CD4-positive, alpha-beta T cell treated with Interleukin-17A for 4 hours (primary cell): Measurements from ENCODE around the gene ANKFN1.

ENCODE experiments used
- DNase-seq: peaks from one replicate; pipeline ENCODE4 v3.0.0-alpha.2; 2020; ENCODE audit warnings: mixed read lengths

Gene ANKFN1, protein sequence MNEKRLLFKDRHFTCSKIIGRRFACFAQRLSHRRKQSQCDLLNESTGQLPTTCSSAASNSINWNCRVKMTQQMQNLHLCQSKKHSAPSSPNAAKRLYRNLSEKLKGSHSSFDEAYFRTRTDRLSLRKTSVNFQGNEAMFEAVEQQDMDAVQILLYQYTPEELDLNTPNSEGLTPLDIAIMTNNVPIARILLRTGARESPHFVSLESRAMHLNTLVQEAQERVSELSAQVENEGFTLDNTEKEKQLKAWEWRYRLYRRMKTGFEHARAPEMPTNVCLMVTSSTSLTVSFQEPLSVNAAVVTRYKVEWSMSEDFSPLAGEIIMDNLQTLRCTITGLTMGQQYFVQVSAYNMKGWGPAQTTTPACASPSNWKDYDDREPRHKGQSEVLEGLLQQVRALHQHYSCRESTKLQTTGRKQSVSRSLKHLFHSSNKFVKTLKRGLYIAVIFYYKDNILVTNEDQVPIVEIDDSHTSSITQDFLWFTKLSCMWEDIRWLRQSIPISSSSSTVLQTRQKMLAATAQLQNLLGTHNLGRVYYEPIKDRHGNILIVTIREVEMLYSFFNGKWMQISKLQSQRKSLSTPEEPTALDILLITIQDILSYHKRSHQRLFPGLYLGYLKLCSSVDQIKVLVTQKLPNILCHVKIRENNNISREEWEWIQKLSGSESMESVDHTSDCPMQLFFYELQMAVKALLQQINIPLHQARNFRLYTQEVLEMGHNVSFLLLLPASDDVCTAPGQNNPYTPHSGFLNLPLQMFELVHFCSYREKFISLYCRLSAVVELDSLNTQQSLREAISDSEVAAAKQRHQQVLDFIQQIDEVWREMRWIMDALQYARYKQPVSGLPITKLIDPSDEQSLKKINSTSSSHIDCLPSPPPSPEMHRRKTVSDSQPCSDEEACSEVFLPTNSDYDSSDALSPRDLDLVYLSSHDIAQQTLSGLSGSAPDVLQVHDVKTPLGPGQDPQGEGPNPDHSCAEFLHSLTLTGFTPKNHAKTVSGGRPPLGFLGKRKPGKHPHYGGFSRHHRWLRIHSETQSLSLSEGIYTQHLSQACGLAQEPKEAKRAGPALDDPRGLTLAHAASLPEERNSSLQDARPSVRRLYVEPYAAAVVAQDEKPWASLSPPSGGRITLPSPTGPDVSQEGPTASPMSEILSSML

DNA sequence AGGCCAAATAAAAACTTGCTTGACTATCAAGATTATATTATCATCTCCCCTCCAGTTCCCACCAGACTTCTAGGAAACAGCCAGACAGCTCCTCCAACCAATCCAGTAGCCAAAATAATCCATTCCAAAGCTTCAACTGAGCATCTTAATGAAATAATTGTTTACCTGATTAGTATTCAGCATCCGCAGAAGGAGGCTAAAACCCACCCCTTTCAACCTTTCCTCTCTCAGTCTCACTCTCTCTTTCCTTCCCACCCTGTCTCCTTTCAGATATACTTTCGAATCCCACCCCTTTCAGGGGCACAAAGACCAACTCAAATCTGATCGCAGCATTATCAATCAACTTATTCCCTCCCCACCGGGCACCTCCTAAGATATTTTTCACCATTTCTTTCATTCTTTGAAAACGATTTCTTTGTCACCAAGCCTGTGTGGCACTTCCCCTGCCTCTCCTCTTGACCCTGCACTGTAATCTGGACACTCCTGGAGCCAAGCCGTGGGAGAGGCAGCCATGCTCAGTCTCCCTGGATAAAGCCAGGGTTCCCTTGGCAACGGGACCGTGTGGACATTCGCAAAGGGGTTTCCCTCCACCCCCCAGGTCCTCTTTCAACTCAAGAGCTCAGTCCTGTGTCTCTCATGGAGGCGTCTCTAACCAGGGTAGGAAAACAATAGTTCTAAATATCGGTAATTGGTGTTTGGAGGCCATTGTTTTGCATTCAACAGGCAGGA lies at the start of gene ANKFN1:
ANKFN1 (plus strand) TSS at position 602 of the 729 bp plus-strand sequence. CDS start 59,193 bp downstream, outside the sequence.
- no peak for DNase-seq

DNA sequence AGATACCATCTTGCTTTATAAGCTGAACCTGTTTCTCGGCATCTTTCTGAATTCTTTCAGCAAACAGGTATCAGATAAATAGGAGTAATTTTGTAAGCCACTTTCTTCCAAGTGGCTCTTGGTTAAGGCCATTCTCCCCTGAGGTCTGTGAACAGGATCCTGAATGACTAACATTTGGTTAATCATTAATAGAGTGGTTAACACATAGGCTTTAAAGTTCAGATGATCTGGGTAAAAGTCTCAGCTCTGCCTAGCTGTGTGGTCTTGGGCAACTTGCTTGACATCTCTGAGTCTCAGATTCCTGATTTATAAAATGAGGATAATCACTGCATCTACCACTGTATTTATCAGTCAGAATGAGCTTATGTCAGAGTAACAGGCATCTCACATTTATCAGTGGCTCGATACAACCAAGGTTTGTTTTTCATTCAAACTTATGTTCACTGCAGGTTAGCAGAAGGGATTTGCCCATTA lies 44.4 kb upstream of the ANKFN1 start:
- DNase-seq: no peak

DNA sequence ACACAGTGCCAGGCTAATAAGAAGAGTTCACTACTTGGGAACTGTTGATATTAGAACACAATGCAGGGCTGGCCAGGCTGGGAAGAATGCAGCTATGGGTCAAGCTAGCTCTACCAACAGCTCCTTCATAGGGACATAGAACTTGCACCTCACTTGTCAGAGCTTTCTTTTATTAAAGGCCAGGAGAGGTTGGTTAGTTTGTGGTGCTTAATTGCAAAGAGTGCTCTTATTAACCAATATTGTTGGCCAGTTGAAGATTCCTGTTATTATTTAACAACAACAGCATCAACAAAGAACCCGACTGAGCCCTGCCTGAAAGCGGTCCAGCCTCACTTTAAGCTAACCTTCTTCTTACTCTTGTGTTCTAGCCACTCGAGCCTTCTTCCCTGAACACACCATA lies 43.4 kb upstream of the ANKFN1 start:
- DNase-seq: no peak

DNA sequence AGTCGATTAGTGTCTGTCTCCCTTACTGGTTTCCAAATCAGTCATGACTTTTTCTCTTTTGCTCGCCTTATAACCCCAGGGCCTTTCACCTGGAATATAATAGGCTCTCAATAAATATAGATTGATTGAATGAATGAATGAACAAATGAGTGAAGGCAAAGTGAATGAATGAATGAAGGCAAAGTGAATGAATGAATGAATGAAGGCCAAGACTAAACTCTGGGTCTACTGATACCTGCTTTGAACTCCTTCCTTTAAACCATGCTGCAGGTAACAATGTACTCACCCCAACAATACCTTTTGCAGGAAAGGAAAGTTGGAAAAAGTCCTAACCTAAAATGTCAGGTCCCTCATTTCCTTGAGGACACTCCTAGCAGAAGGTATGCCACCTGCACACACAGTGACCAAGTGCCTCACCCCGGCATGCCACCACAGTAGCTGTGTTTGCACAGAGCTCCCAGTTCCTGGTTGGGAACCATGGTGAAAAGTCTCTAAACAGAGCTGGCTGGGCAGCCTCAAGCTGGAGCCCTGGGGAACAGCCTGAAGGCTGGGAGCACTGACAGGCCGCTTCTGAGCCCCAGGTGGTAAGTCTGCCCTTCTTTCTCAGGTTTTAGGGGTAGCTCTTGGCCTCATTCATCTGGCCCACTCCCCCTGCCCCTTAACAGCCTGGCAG lies 42.7 kb upstream of the ANKFN1 start:
- no peak for DNase-seq

DNA sequence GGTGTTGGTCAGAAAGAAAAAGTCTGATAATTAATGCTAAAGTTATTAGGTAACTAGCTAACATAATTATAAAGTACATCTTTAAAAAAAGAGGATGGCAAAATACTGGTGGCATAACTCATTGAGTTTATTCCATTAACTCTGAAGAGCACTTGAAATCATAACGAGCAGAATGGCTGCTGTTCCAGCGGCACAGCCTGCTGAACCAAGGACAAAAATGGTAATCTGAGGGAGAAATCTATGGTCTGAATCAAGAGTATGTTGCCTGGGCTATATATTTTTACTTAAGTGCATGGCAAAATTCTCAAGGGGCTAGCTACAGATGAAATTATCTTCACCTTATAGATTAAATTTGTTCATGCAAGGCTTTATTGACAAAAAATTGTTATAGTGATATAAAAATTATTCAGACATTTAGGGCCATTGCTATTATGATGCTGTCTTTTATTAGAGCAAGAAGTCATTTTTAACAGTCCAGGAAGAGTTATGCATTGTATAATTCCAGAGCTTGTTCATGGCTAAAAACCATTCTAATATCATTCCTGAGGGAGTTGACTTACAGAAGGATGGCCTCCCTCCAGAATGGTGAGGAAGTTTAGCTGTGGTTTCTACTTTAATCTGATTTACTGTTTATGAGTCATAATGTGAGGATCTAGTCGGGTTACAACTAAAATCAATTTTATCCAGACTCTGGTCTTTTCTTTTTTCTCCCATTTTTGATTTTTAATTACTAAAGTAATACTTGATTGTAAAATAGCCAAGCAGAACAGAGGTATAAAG lies 41.4 kb upstream of the ANKFN1 start:
- DNase-seq: no peak

DNA sequence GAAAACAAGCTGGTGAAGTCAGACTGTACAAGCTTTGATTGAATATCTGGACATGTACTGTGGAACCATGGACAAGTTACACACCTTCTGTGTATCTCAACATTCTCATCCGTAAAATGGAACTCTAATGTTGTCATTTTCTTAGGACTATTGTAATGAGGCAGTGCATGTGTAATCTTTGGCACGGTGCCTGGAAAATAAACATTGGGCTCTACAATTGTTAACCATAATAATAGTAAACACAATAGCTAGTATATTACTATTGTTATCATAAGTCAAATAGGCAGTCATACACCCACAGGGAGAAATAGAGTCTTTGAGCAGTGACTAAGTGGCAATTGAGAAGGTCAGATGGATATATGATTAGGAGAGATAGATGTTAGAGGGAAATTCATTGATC lies 39.8 kb upstream of the ANKFN1 start:
- DNase-seq: no peak

DNA sequence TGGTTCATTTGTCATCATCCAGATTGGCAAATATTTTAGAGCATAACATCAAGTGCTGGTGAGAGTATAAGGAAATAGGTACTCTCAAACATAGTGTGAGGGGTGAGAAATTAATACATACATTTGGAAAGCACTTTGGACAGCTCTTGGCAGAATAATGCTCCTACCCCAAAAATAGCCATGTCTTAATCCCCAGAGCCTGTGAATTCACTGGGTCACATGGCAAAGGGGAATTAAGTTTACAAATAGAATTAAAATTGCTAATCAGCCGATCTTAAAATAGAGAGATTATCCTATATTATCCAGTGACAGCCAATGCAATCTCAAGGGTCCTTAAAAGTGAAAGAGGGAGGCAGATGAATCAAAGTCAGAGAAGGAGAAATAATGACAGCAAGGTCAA lies 38.8 kb upstream of the ANKFN1 start:
- DNase-seq: no peak

DNA sequence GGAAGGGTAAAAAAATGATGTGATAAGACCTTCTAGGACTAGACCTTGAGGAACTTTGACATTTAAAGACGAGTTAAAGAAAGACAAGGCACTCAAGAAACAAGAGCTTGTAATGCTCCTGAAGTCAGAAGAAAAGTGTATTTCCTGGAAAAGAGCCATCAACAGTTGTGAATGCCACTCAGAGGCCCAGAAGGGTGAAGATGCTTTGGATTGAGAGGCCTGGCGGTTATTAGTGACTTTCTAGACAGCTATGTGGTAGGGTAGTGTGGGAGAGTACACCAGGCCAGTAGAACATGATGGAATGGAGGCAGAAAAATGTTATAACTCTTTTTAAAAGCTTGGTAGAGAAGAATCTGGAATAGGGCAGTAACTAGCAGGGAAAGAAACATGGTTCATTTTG lies 34.1 kb upstream of the ANKFN1 start:
- no peak for DNase-seq

DNA sequence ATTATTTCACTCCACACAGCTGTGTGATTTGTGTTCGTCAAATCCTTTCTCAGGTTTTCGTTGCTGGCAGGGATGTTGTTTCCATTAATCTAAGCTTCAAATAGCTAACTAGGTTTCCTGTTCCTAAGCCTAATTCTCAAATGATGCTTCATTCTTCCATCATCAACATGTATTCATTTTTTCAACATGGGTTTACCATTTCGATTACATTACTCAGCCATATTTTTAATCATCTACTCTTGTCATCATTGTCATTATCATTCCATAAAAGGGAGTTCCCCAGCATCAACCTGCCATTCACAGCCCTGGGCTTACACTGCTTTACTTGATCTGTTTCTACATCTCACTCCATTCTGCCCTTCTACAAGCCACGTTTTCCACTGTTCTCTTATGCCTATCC lies 33.3 kb upstream of the ANKFN1 start:
- DNase-seq: no peak

DNA sequence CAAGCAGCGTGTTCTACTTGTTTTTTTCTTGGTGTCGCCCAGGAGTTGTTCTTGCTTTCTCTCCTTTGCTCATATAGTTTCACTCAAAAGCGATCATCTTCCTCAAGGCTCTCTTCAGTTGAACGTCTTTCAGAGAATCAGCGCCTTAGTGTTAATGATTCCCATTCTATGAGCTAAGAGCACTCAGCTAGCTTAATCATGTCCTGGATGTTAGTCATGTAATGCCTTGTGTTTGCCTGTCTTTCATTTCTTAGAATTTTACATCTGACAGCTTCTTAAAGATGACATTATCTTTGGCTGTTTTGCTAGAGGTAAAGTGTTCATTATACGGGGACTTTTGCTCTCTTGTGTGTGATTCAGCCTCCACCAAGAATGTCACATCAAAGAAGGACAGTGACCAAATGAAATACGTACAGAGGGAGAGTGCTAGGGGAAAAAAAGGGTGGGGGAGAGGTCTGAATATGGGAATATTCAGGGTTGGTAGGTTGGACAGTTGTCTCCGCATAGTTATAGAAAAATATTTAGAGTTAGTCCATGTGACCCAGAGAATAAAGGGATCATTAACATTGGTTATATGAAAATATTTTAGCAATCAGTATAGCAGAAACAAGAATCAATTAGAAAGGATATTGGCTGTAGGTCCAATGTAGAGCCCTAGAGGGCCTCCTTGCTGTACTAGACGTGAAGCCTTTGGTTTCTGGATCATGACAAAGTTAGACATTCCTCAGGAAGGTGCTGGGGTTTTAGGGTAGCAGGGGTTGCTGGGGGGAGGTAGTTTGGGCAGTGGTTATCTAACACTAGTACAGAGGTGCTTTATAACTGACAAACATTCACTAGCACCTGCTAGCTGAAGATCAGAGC lies 31.9 kb upstream of the ANKFN1 start:
- DNase-seq: no peak

DNA sequence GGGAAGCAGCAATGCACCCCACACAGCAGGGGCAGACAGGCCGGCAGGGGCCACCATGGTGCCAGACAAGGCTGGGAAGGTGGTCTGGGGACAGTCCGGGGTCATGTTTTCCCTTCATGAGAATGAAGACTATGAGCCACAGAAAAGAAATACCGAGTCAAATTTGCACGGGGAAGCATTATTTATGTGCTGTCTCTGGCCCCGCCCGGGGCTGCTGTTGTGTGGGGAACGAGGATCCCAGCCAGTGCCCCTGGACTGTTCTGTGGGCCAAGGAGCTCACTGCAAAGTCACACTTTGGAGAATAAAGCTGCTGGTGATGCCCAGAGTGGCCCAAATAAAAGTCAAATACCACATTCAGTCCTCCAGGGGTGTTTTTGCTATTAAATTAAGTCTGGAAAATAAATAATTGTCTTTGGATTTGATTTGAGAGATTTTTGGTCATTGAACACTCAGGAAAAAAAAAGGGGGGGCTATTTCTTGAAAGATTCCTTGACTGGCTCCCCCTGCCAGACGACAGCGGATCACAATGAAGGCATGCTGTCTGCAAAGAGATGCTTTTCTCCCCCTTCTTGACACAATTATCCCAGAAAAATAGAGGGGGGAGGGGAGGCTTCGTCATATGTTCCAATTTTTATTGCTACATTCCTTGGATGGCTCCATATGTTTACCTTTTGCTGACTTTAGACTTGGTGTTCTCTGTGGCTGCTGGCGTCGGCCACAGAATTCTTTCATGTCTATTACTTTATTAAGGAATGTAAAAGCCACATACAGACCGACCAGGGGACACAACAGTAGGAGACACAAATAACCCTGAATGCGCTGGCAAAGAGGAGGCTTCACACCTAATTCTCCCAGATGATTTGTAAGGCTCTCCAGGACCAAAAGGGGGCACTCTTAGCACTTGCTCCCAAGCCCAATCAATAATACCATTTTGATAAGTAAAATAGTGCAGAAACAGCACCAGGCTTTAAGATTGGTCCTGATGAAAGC lies 27.1 kb upstream of the ANKFN1 start:
- DNase-seq: peak; percentile 6

DNA sequence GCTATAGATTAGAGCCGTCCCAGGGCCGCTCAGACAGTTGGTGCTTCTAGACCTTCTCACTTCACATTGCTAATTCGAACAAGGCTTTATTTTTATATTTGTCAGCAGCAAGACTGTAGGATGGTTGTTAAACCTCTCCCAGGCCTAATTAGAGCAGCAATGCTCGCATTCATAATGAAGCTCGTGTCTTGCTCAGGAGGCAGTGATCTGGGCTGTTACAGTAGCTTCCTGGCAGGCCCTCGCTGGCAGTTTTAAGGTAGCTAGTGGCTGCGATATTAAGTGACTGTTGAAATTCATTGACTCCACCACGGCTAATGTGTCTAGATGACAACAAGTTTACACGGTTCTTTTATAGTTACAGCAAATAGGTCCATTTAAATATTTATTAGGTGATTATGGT lies 23.2 kb upstream of the ANKFN1 start:
- no peak for DNase-seq

DNA sequence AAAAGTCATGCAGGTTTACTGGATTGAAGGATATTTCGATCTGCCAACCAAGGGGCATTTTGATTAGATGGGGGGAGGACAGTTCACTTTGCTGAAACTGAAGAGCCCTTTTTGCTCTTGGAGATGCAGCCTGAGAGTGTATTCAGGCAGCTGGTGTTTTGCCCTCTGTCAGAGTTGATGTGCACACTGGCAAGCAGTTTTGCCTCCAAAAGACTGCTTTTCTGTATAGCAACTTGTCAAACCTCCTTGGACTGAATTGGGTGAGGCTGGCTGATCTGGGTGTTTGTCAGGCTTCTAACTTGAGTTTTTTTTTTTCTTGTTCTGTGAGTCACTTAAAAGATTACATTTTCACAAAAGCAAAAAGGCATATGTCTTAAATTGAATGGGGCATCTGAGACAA lies 22.6 kb upstream of the ANKFN1 start:
- no peak for DNase-seq

DNA sequence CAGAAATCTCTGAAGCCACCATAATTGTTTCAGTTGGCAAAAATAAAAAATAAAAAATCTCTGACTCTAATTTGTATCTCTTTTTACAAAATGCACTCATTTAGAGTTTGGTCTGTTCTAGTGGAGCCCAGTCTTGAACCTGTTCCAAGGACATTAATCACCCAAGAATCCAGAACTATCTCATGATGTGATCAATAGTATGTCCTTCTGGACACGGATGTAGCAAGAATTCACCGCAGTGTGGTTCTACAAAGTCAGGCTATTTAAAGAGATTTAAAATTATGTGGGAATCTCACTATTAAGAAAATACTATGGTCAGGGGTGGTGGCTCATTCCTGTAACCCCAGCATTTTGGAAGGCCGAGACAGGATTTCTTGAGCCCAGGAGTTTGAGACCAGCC lies 21.8 kb upstream of the ANKFN1 start:
- no peak for DNase-seq

DNA sequence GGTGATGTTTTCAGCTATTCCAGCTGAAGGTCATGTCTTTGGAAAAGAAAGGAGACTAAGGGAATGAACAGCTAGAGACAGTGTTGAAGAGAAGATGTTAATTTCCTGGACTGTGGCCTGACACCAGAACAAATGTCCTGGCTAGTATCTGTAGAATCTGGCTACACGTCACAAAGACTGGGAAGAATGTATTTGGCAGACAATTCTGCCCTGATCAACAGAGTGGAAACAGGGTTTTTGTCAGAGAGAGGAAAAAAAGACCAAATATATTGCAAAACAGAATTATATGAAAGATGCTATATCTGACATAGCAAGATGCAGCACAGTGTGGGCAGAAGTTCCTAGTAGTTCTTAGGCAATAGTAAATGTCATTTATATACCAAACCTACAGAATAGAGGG lies 17.0 kb upstream of the ANKFN1 start:
- no peak for DNase-seq

DNA sequence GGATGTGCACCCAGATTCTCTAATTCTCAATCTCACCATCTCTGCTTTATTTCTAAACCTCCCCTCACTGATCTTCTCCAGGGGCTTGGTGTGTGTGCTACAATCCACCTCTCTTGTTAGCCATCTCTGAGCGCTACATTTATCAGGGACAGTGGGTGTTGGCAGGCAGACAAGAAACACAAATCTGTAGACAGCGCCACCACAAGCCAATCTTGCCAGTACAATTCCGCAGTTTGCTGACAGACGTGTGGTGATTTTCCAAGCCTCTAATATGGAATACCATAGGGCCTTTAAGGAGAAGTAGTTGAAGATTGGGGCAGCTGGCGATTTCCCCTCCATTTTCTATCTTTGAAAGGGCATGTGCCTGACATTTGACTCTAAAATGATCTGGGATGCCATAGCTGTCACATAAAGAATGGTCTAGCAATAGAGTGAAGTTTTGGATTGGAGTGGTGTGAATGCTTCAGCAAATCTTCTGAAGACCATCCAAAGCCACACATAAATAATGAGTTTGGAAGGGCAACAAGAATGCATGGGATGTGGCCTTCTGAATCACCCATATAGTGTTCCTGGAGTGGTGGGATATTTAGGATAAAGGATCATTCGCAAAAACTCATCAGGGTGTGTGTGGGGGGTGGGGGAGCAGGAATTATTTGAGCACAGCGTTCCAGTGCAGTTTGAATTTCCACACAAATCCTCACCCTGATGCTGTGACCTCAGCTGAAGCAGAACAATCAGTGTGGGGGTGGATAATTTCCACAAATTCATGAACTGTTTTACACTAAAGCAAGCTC lies 12.0 kb upstream of the ANKFN1 start:
- DNase-seq: no peak

DNA sequence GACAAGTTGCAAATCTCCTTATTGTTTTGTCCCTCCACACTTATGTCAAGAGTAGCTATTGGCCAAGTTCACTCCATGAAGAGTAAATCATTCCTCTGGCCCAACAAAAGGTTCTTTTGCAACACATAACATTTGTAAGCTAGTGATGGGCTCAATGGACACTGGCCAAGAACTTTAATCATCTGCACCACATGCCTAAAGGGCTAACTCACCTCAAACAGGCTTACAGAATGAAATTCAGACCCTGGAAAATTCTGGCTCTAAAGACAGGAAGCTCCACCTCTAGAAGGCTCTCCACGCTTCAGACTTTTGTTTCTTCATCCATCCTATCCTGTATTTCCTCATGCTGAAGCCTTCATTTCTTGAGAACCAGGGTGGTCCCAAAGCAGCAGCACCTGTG lies 10.9 kb upstream of the ANKFN1 start:
- DNase-seq: no peak

DNA sequence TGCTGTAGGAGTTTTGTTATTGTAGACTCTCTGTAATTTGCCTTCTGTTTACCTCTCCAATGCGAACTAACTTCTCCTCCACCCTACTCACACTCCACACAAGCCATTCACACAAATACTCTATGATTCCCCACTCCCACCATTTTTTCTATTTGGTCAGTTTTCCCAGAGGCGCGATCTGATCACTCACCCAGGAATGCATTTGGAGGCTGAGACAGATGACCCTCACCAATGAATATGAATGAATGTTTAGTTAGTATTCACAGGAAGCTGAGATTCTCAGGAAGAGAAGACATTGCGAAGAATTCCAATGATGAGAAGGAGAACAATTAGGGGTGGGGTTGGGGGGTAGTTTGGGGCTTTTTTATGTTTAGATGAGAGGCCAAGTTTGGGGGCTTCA lies 10.5 kb upstream of the ANKFN1 start:
- no peak for DNase-seq
